Measurements from ENCODE around the gene RPS19BP1.
A peak's percentile ranks its signal among the peaks of the same experiment; 100 is the strongest.

The RPS19BP1 gene

GRCh38 chr22:39535831-39536449, 3.4 kb upstream of the RPS19BP1 start:
- no peak for TF ChIP-seq CTCF (IDR thresholded peaks at IDR 0.05; ENCODE audit: low read depth, low read length, missing control alignments)
- DNase-seq (ENCODE audit: low read depth) = no peak
- H3K4me3 ChIP-seq (ENCODE audit: low read depth, low read length) = no peak overlapping the region

GRCh38 chr22:39535357-39535725, 2.8 kb upstream of the RPS19BP1 start:
- TF ChIP-seq CTCF (IDR thresholded peaks at IDR 0.05; ENCODE audit: low read depth, low read length, missing control alignments) = no peak
- no peak overlapping the region for H3K4me3 ChIP-seq (ENCODE audit: low read depth, low read length)
- no peak for DNase-seq (ENCODE audit: low read depth)

GRCh38 chr22:39534591-39535356, 2.2 kb upstream of the RPS19BP1 start:
- peak; percentile 82 for TF ChIP-seq CTCF (IDR thresholded peaks at IDR 0.05; ENCODE audit: low read depth, low read length, missing control alignments)
- H3K4me3 ChIP-seq (ENCODE audit: low read depth, low read length) = no peak overlapping the region
- DNase-seq (ENCODE audit: low read depth) = no peak

- TF ChIP-seq CTCF (IDR thresholded peaks at IDR 0.05; ENCODE audit: low read depth, low read length, missing control alignments) = no peak
- DNase-seq (ENCODE audit: low read depth) = no peak
These were observed 1.6 kb upstream of the RPS19BP1 start for GRCh38 chr22:39534092-39534506.

GRCh38 chr22:39530692-39531331, 1.7 kb downstream of the RPS19BP1 start:
- peak; percentile 14 for TF ChIP-seq CTCF (IDR thresholded peaks at IDR 0.05; ENCODE audit: low read depth, low read length, missing control alignments)
- DNase-seq (ENCODE audit: low read depth) = no peak
- H3K4me3 ChIP-seq (ENCODE audit: low read depth, low read length) = peak overlapping the region; percentile 93

More at GRCh38 chr22:39534092-39534506, 1.6 kb upstream of the RPS19BP1 start:
- no peak overlapping the region for H3K4me3 ChIP-seq (ENCODE audit: low read depth, low read length)

- H3K4me3 ChIP-seq (ENCODE audit: low read depth, low read length) = peak overlapping the region; percentile 27
- DNase-seq (ENCODE audit: low read depth) = no peak
- no peak for TF ChIP-seq CTCF (IDR thresholded peaks at IDR 0.05; ENCODE audit: low read depth, low read length, missing control alignments)
These were observed 2.4 kb downstream of the RPS19BP1 start for GRCh38 chr22:39530116-39530515.
